Sigmoid colon (tissue), 7 donors: ENCODE results near the gene PVALB. TPM values are rescaled to one million over a fixed set of nuclear protein-coding genes. Genes with fewer than 3 reads are reported as not detected.

ENCODE experiments used
- DNase-seq: peaks from one replicate; pipeline ENCODE4 v3.0.0-alpha.2; 2019
- H3K27ac ChIP-seq, 4 donors: fragments of 200-600 bp; sonication (generic); one replicate each; pipeline ENCODE4 v1.5.1; 2016 to 2019; ENCODE audit warnings: mild to moderate bottlenecking in 1 of 4
- H3K27me3 ChIP-seq, 3 donors: fragments of 200-600 bp; sonication (generic); one replicate each; pipeline ENCODE4 v1.5.1; 2019; ENCODE audit warnings: mild to moderate bottlenecking in 1 of 3
- H3K36me3 ChIP-seq, 4 donors: fragments of 200-600 bp; sonication (generic); one replicate each; pipeline ENCODE4 v1.5.1; 2016 to 2019
- H3K4me1 ChIP-seq, 4 donors: fragments of 200-600 bp; sonication (generic); one replicate each; pipeline ENCODE4 v1.5.1; 2017 to 2019
- H3K4me3 ChIP-seq, 4 donors: fragments of 200-600 bp; sonication (generic); one replicate each; pipeline ENCODE4 v1.5.1; 2017 to 2019; ENCODE audit warnings: mild to moderate bottlenecking in 2 of 4, moderate library complexity in 1 of 4
- H3K9me3 ChIP-seq, 4 donors: fragments of 200-600 bp in 3 of 4; sonication (generic) in 3 of 4; one replicate each; pipeline versions ENCODE4 v1.5.1 to v1.6.1; 2013 to 2019
- EP300 ChIP-seq, 4 donors: sonication (generic); formaldehyde crosslinking; IDR thresholded peaks; one replicate each; pipeline ENCODE4 v1.6.1; 2017; ENCODE audit warnings: antibody characterized with exemption in 4 of 4
- POLR2A ChIP-seq, 2 donors: fragments of 450-650 bp; IDR thresholded peaks; one replicate each; pipeline ENCODE4 v1.6.1; 2016; ENCODE audit warnings: antibody characterized with exemption in 2 of 2, mild to moderate bottlenecking in 2 of 2, moderate library complexity in 2 of 2
- POLR2AphosphoS5 ChIP-seq, 4 donors: sonication (generic); formaldehyde crosslinking; IDR thresholded peaks; one replicate each; pipeline ENCODE4 v1.6.1; 2017; ENCODE audit warnings: antibody characterized with exemption in 4 of 4
- WGBS, 2 donors: extraction: QIAGEN DNeasy Blood & Tissue Kit; methylation state at CpG; one replicate each; pipeline ENCODE4 v1.1.7; 2013; 5-methylcytosine and 5-hydroxymethylcytosine counted together
- intact Hi-C: fragments of 100-400 bp; cut with DNase I; formaldehyde crosslinking; loops from one replicate; pipeline ENCODE4 v1.15.1; 2023
- polyA plus RNA-seq, 3 donors: library from polyadenylated mRNA; stranded (reverse); fragments of 200-250 nt; gene quantifications; one replicate each; pipeline ENCODE4 v1.2.3, GENCODE V29; 2013
- total RNA-seq, 4 donors: library from RNA; depleted of rRNA; stranded (reverse); fragments of >200 nt; gene quantifications; one replicate each; pipeline ENCODE4 v1.1.0, GENCODE V29; 2016
- TF ChIP-seq, protein P1 (sequence below), 4 experiments: fragments of 450-650 bp in 3 of 4; fragments of 200-600 bp in 1 of 4; IDR thresholded peaks; one replicate each; pipeline ENCODE4 v1.5.1; 2016 to 2019; ENCODE audit warnings: antibody characterized with exemption in 4 of 4, mild to moderate bottlenecking in 3 of 4, moderate library complexity in 2 of 4
- donor health status: healthy with polysubstance abuse.
- donor health status: Bipolar disorder and iron deficiency.
- donor health status: healthy.

Gene PVALB
- total and polyA plus RNA-seq, 7 donors, result not detected

DNA sequence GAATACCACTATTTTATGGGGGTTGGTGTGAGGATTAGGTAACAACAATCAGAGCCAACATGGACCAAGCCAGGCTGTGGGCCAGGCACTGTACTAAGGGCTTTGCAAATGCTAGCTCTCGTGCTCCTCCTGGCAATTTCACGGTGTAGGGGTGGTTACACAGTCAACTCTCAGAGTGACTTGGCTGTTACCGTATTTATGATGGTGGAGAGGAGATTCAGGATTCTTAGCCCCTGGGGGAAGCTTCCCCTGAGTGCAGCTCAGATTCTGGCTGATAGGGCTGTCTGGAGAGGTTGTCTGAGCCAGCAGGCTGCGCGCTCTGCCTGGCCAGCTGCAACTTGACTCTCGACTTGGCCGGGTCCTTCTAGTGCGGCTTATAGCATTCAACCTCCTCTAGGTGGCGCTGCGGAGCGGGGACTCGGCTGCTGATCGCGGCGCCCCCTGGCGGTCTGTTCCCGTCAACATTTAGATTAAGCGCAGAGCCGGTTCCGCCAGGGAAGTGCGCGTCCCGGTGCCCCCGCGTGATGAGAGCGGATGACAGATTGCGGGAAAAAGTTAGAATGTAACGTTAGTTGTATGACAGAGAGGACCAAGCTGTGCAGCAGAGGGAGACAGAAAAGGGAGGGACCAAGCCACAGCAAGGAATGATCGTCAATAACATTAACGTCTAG is 39.4 kb upstream of the PVALB start:
- H3K4me1 ChIP-seq, result peaks cover 0 to 12% (median 3%) of the 10 kb centered on the region in 4 donors
- H3K36me3 ChIP-seq, result no peaks in the 10 kb centered on the region
- WGBS, 2 donors, result 3 to 7% methylated on average over 30 of the region's 30 CpGs
- no peak overlapping the region for H3K27ac ChIP-seq
- intact Hi-C loops, result loop anchor here (1.0 to 10.0 kb wide), 5 partner anchors 74 to 309 kb away; partner anchors contain the start of gene KCTD17
- TF ChIP-seq EP300 (IDR thresholded peaks at IDR 0.05) (no peak), POLR2AphosphoS5 (IDR thresholded peaks at IDR 0.05) (peak in 3 of 4 donors; percentile 5 to 40 (median 34))
- TF ChIP-seq, protein P1, sequence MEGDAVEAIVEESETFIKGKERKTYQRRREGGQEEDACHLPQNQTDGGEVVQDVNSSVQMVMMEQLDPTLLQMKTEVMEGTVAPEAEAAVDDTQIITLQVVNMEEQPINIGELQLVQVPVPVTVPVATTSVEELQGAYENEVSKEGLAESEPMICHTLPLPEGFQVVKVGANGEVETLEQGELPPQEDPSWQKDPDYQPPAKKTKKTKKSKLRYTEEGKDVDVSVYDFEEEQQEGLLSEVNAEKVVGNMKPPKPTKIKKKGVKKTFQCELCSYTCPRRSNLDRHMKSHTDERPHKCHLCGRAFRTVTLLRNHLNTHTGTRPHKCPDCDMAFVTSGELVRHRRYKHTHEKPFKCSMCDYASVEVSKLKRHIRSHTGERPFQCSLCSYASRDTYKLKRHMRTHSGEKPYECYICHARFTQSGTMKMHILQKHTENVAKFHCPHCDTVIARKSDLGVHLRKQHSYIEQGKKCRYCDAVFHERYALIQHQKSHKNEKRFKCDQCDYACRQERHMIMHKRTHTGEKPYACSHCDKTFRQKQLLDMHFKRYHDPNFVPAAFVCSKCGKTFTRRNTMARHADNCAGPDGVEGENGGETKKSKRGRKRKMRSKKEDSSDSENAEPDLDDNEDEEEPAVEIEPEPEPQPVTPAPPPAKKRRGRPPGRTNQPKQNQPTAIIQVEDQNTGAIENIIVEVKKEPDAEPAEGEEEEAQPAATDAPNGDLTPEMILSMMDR (IDR thresholded peaks at IDR 0.05), result peak; percentile 99 to 100 (median 100)
- no peaks in the 10 kb centered on the region for H3K27me3 ChIP-seq
- H3K9me3 ChIP-seq, result no peaks in the 10 kb centered on the region
- peak; percentile 94 for DNase-seq
- no peak overlapping the region for H3K4me3 ChIP-seq

- Histone ChIP-seq H3K36me3 (no peaks in the 10 kb centered on the region), H3K4me3 (no peak overlapping the region), H3K27me3 (no peaks in the 10 kb centered on the region), H3K4me1 (peaks cover 0 to 12% (median 3%) of the 10 kb centered on the region in 4 donors), H3K27ac (no peak overlapping the region), H3K9me3 (no peaks in the 10 kb centered on the region)
- DNase-seq, result no peak
- 82 to 95% methylated on average over 3 of the region's 3 CpGs for WGBS, 2 donors
- no peak for TF ChIP-seq EP300 (IDR thresholded peaks at IDR 0.05)
- no peak for TF ChIP-seq POLR2AphosphoS5 (IDR thresholded peaks at IDR 0.05)
- TF ChIP-seq, protein P1 (IDR thresholded peaks at IDR 0.05), result no peak
- no peak for TF ChIP-seq POLR2A (IDR thresholded peaks at IDR 0.05)
- intact Hi-C loops, result loop anchor here (5.0 to 10.0 kb wide), 2 partner anchors 199 to 308 kb away; partner anchors contain the start of gene KCTD17
These were observed 38.6 kb upstream of the PVALB start for GRCh38 chr22:36855478-36855877.

GRCh38 chr22:36853407-36854099 is 36.7 kb upstream of the PVALB start:
- whole genome bisulfite sequencing, 2 donors, result 50 to 53% methylated on average over 16 of the region's 16 CpGs
- DNase-seq, result no peak
- H3K4me3 ChIP-seq, result no peak overlapping the region
- intact Hi-C loops, result loop anchor here (10.0 kb wide), 1 partner anchor 201 kb away; the partner anchor contains the start of gene KCTD17
- H3K36me3 ChIP-seq, result no peaks in the 10 kb centered on the region
- TF ChIP-seq POLR2A (IDR thresholded peaks at IDR 0.05), result no peak
- TF ChIP-seq, protein P1 (IDR thresholded peaks at IDR 0.05), result peak in 3 of 4 experiments; percentile 9 to 34 (median 22)
- peaks cover 0 to 7% (median 0%) of the 10 kb centered on the region in 3 donors for H3K27me3 ChIP-seq
- no peak overlapping the region for H3K27ac ChIP-seq
- H3K4me1 ChIP-seq, result peaks cover 0 to 12% (median 3%) of the 10 kb centered on the region in 4 donors
- no peaks in the 10 kb centered on the region for H3K9me3 ChIP-seq

- TF ChIP-seq POLR2A (IDR thresholded peaks at IDR 0.05) (no peak), EP300 (IDR thresholded peaks at IDR 0.05) (no peak), POLR2AphosphoS5 (IDR thresholded peaks at IDR 0.05) (no peak)
- TF ChIP-seq, protein P1 (IDR thresholded peaks at IDR 0.05), result no peak
- Histone ChIP-seq H3K4me3 (no peak overlapping the region), H3K9me3 (no peaks in the 10 kb centered on the region), H3K27me3 (peaks cover 0 to 11% (median 0%) of the 10 kb centered on the region in 3 donors), H3K36me3 (no peaks in the 10 kb centered on the region), H3K4me1 (peaks cover 0 to 12% (median 3%) of the 10 kb centered on the region in 4 donors), H3K27ac (no peak overlapping the region)
- DNase-seq, result no peak
- 79 to 86% methylated on average over 7 of the region's 7 CpGs for WGBS, 2 donors
- intact Hi-C loops, result loop anchor here (10.0 kb wide), 1 partner anchor 202 kb away; the partner anchor contains the start of gene KCTD17
These were observed 35.5 kb upstream of the PVALB start for GRCh38 chr22:36852056-36852973.
